Common myeloid progenitor, CD34-positive (primary cell): ENCODE results near the gene CCZ1.
"Not testable (repeated sequence)": the region's sequence is repeated elsewhere in the genome, so short reads cannot be mapped to it uniquely, and the experiment has no call there.

ENCODE experiments used
- CTCF ChIA-PET: fragments of 350-600 bp; sonication (Branson Sonifier 250); formaldehyde crosslinking; loops from one replicate; lab custom pipeline; 2021; ENCODE audit warnings: antibody characterized with exemption; lab: Charles Lee
- POLR2A ChIA-PET: fragments of 350-600 bp; sonication (Branson Sonifier 250); formaldehyde crosslinking; loops from one replicate; lab custom pipeline; 2021; ENCODE audit warnings: antibody characterized with exemption; lab: Charles Lee
- DNase-seq, 3 donors: peaks; one replicate each; pipeline versions ENCODE4 v3.0.0 to v3.0.0-alpha.2; 2013
- H3K27ac ChIP-seq, 2 experiments: 1 replicate in 1 of 2; 2 replicates in 1 of 2; pipeline ENCODE4 v1.7.0; 2013; ENCODE audit warnings: inconsistent platforms in 2 of 2, low read length in 2 of 2, mild to moderate bottlenecking in 2 of 2, low read depth in 1 of 2, moderate library complexity in 1 of 2; ENCODE audit not compliant: severe bottlenecking in 2 of 2, insufficient read depth in 1 of 2, poor library complexity in 1 of 2
- H3K27me3 ChIP-seq, 5 experiments: replicated peaks in 2 of 5; 1 replicate in 3 of 5; 2 replicates in 2 of 5; pipeline versions ENCODE4 v1.6.1 to v1.7.0; 2013; ENCODE audit warnings: low read length in 4 of 5, mild to moderate bottlenecking in 2 of 5, moderate library complexity in 2 of 5, inconsistent platforms in 1 of 5; ENCODE audit not compliant: insufficient read depth in 5 of 5, control insufficient read depth in 4 of 5
- H3K36me3 ChIP-seq, 4 experiments: 1 replicate in 2 of 4; 2 replicates in 2 of 4; pipeline versions ENCODE4 v1.6.1 to v1.7.0; 2013; ENCODE audit warnings: low read length in 3 of 4, control low read depth in 1 of 4, mild to moderate bottlenecking in 1 of 4; ENCODE audit not compliant: control insufficient read depth in 4 of 4, insufficient read depth in 4 of 4
- H3K4me1 ChIP-seq, 4 experiments: 1 replicate in 3 of 4; 2 replicates in 1 of 4; pipeline versions ENCODE4 v1.6.1 to v1.7.1; 2013; ENCODE audit warnings: low read length in 3 of 4, mild to moderate bottlenecking in 3 of 4, control low read depth in 1 of 4, inconsistent platforms in 1 of 4, moderate library complexity in 1 of 4; ENCODE audit not compliant: control insufficient read depth in 4 of 4, insufficient read depth in 4 of 4; ENCODE audit errors: control extremely low read depth in 1 of 4
- H3K4me3 ChIP-seq, 7 experiments: 1 replicate in 4 of 7; 2 replicates in 3 of 7; pipeline versions ENCODE4 v1.5.1 to v1.7.0; 2013; ENCODE audit warnings: mild to moderate bottlenecking in 7 of 7, low read length in 6 of 7, moderate library complexity in 6 of 7, inconsistent platforms in 2 of 7, low read depth in 2 of 7, control low read depth in 1 of 7; ENCODE audit not compliant: insufficient read depth in 4 of 7, control insufficient read depth in 1 of 7; ENCODE audit errors: extremely low read depth in 1 of 7
- H3K9me3 ChIP-seq, 5 experiments: 1 replicate in 4 of 5; 2 replicates in 1 of 5; pipeline versions ENCODE4 v1.6.1 to v1.7.1; 2013; ENCODE audit warnings: low read length in 4 of 5, mild to moderate bottlenecking in 2 of 5, inconsistent platforms in 1 of 5, low read depth in 1 of 5, moderate library complexity in 1 of 5; ENCODE audit not compliant: control insufficient read depth in 4 of 5, insufficient read depth in 2 of 5; ENCODE audit errors: control extremely low read depth in 1 of 5
- WGBS: methylation state at CpG from one replicate; pipeline ENCODE4 v1.1.5; 2013; ENCODE audit not compliant: insufficient coverage; 5-methylcytosine and 5-hydroxymethylcytosine counted together

The CCZ1 gene

GRCh38 chr7:5865279-5865931 is 33.1 kb upstream of the CCZ1 start:
- H3K27me3 ChIP-seq, CTCF ChIA-PET, H3K36me3 ChIP-seq, H3K9me3 ChIP-seq, H3K4me3 ChIP-seq, H3K4me1 ChIP-seq, DNase-seq, H3K27ac ChIP-seq: not testable (repeated sequence)
- POLR2A ChIA-PET = interaction anchor here (0.7 kb wide), 1 partner anchor 9 kb away, joined by 3 read pairs; no protein-coding TSS in a partner anchor
- WGBS = 87% methylated on average over 3 of the region's 9 CpGs

DNA sequence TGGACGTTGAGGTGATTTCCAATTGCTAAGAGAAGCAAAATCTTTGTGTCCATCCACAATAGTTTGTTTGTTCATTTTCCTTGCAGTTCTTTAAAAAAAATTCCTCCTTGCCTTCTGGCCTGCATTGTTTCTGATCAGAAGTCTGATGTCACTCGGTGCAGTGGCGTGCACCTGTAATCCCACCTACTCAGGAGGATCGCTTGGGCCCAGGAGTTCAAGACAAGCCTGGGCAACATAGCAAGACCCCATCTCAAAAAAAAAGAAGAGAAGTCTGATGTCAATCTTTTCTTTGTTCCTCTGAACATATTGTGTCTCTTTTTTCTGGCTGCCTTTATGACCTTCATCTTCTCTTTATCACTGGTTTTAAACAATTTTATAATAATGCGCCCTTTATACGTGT is 31.5 kb upstream of the CCZ1 start:
- H3K27me3 ChIP-seq = no peaks in the 10 kb centered on the region
- 98% methylated on average over 6 of the region's 6 CpGs for WGBS
- CTCF ChIA-PET = interaction anchor here (1.1 to 1.4 kb wide), 2 partner anchors 11 kb away, joined by 3 to 5 read pairs; no protein-coding TSS in a partner anchor

GRCh38 chr7:5868928-5869341 is 29.6 kb upstream of the CCZ1 start:
- CTCF ChIA-PET = interaction anchor here (1.6 kb wide), 1 partner anchor 13 kb away, joined by 5 read pairs; no protein-coding TSS in a partner anchor
- H3K9me3 ChIP-seq, H3K27ac ChIP-seq, H3K36me3 ChIP-seq, DNase-seq, H3K27me3 ChIP-seq, H3K4me1 ChIP-seq, H3K4me3 ChIP-seq, POLR2A ChIA-PET: not testable (repeated sequence)
- WGBS = 100% methylated on average over 4 of the region's 6 CpGs

More for the DNA sequence above, 31.5 kb upstream of the CCZ1 start:
- Histone ChIP-seq H3K36me3 (no peaks in the 10 kb centered on the region), H3K4me3 (no peak overlapping the region), H3K9me3 (no peaks in the 10 kb centered on the region), H3K27ac (no peak overlapping the region), H3K4me1 (no peaks in the 10 kb centered on the region)
- no peak for DNase-seq
- POLR2A ChIA-PET = interaction anchor here (0.6 kb wide), 1 partner anchor 15 kb away, joined by 4 read pairs; no protein-coding TSS in a partner anchor

- H3K27ac ChIP-seq = no peak overlapping the region
- no peaks in the 10 kb centered on the region for H3K9me3 ChIP-seq
- no peak overlapping the region for H3K4me3 ChIP-seq
- no peaks in the 10 kb centered on the region for H3K4me1 ChIP-seq
- WGBS = 94% methylated on average over 11 of the region's 13 CpGs
- POLR2A ChIA-PET = interaction anchor here (1.1 kb wide), 1 partner anchor 14 kb away, joined by 3 read pairs; no protein-coding TSS in a partner anchor
- H3K27me3 ChIP-seq = no peaks in the 10 kb centered on the region
- CTCF ChIA-PET = interaction anchor here (1.6 kb wide), 1 partner anchor 14 kb away, joined by 5 read pairs; no protein-coding TSS in a partner anchor
- no peaks in the 10 kb centered on the region for H3K36me3 ChIP-seq
- no peak for DNase-seq
These were observed 28.8 kb upstream of the CCZ1 start for GRCh38 chr7:5869691-5870090.

DNA sequence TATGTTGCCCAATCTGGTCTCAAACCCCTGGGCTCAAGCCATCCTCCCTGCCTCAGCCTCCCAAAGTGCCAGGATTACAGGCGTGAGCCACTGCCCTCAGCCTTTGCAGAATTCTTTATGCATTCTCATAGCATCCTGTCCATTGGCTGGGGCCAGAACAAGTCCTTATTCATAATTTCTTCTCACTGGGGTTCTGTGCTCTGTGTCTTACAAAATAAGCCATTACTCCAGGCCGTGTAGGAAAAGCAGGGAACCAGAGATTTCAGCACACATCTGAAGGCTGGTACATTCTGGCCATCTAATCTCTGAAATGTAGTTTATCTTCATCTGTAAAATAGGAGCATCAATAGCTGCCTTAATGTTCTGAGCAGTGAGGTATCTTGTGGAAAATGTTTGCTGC is 28.2 kb upstream of the CCZ1 start:
- no peak overlapping the region for H3K27ac ChIP-seq
- no peaks in the 10 kb centered on the region for H3K4me1 ChIP-seq
- no peaks in the 10 kb centered on the region for H3K36me3 ChIP-seq
- no peak for DNase-seq
- 100% methylated on average over 2 of the region's 2 CpGs for WGBS
- no peaks in the 10 kb centered on the region for H3K27me3 ChIP-seq
- no peaks in the 10 kb centered on the region for H3K9me3 ChIP-seq
- no peak overlapping the region for H3K4me3 ChIP-seq
- POLR2A ChIA-PET = interaction anchor here (1.1 kb wide), 1 partner anchor 13 kb away, joined by 3 read pairs; no protein-coding TSS in a partner anchor
- CTCF ChIA-PET = interaction anchor here (1.6 kb wide), 1 partner anchor 14 kb away, joined by 5 read pairs; no protein-coding TSS in a partner anchor

DNA sequence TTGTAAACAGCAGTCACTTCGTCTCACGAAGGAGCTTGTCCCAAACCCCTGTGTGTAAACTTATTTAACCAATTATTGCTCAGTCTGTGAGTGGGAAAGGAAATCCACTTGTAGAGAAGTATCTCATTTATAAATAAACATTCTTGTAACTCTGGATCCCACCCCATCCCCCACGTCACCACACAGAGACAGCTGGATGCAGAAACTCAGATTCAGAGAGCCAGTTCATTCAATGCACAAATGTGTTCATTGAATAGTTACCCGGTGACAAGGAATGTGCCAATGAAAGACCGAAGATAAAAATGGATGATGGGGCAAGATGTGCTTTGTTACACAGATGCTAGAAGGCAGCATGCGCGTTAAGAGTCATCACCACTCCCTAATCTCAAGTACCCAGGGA is 26.2 kb upstream of the CCZ1 start:
- Histone ChIP-seq H3K27ac (no peak overlapping the region), H3K36me3 (no peaks in the 10 kb centered on the region), H3K27me3 (no peaks in the 10 kb centered on the region), H3K4me1 (no peaks in the 10 kb centered on the region), H3K4me3 (no peak overlapping the region), H3K9me3 (no peaks in the 10 kb centered on the region)
- POLR2A ChIA-PET = no interaction called here
- CTCF ChIA-PET = interaction anchor here (1.6 kb wide), 1 partner anchor 16 kb away, joined by 6 read pairs; no protein-coding TSS in a partner anchor
- no peak for DNase-seq
- WGBS = no CpG with 5 or more reads among the region's 7 CpGs

GRCh38 chr7:5879591-5879990 is 18.9 kb upstream of the CCZ1 start:
- H3K27me3 ChIP-seq, H3K4me3 ChIP-seq, H3K36me3 ChIP-seq, H3K27ac ChIP-seq, DNase-seq, POLR2A ChIA-PET, H3K4me1 ChIP-seq, H3K9me3 ChIP-seq, CTCF ChIA-PET: not testable (repeated sequence)
- 92% methylated on average over 2 of the region's 3 CpGs for WGBS
